Stomach (tissue), 9 donors: ENCODE results near the gene MAGI2. TPM values are rescaled to one million over a fixed set of nuclear protein-coding genes. Genes with fewer than 3 reads are reported as not detected.

Experiments used
- DNase-seq, 2 donors: peaks; one replicate each; pipeline versions ENCODE4 v3.0.0 to v3.0.0-alpha.2; 2013 to 2019
- H3K27ac ChIP-seq, 5 donors: fragments of 200-600 bp in 4 of 5; sonication (generic) in 4 of 5; one replicate each; pipeline ENCODE4 v1.5.1; 2013 to 2019; ENCODE audit warnings: mild to moderate bottlenecking in 1 of 5, moderate library complexity in 1 of 5
- H3K27me3 ChIP-seq, 3 donors: fragments of 200-600 bp; sonication (generic); one replicate each; pipeline ENCODE4 v1.5.1; 2017 to 2019; ENCODE audit warnings: mixed run types in 1 of 3
- H3K36me3 ChIP-seq, 4 donors: fragments of 200-600 bp; sonication (generic); 1 replicate in 3 of 4; 2 replicates in 1 of 4; pipeline ENCODE4 v1.5.1; 2016 to 2019
- H3K4me1 ChIP-seq, 4 donors: fragments of 200-600 bp; sonication (generic); one replicate each; pipeline ENCODE4 v1.5.1; 2016 to 2019
- H3K4me3 ChIP-seq, 4 donors: fragments of 200-600 bp; sonication (generic) in 3 of 4; one replicate each; pipeline ENCODE4 v1.5.1; 2016 to 2019; ENCODE audit warnings: mild to moderate bottlenecking in 1 of 4
- H3K9me3 ChIP-seq, 4 donors: fragments of 200-600 bp; sonication (generic); one replicate each; pipeline ENCODE4 v1.5.1; 2016 to 2019
- CTCF ChIP-seq, 7 experiments: fragments of 450-650 bp in 4 of 7; fragments of 200-600 bp in 3 of 7; sonication (generic) in 3 of 7; IDR thresholded peaks; one replicate each; pipeline ENCODE4 v1.5.1; 2016 to 2019; ENCODE audit warnings: antibody characterized with exemption in 7 of 7, control low read depth in 2 of 7, mild to moderate bottlenecking in 1 of 7
- EP300 ChIP-seq: sonication (generic); formaldehyde crosslinking; IDR thresholded peaks from one replicate; pipeline ENCODE4 v1.6.1; 2017; ENCODE audit warnings: antibody characterized with exemption
- POLR2A ChIP-seq, 4 donors: fragments of 450-650 bp; IDR thresholded peaks; one replicate each; pipeline ENCODE4 v1.6.1; 2016; ENCODE audit warnings: antibody characterized with exemption in 4 of 4, control low read depth in 2 of 4, mild to moderate bottlenecking in 1 of 4, moderate library complexity in 1 of 4
- POLR2AphosphoS5 ChIP-seq, 3 donors: sonication (generic); formaldehyde crosslinking; IDR thresholded peaks; one replicate each; pipeline ENCODE4 v1.6.1; 2016; ENCODE audit warnings: antibody characterized with exemption in 3 of 3
- WGBS, 5 donors: extraction: QIAGEN DNeasy Blood & Tissue Kit in 3 of 5; methylation state at CpG; one replicate each; pipeline versions ENCODE4 v1.1.5 to v1.1.7; 2013 to 2018; 5-methylcytosine and 5-hydroxymethylcytosine counted together
- intact Hi-C: fragments of 100-400 bp; cut with DNase I; formaldehyde crosslinking; loops from one replicate; pipeline ENCODE4 v1.15.1; 2023; ENCODE audit warnings: low total_unique reads
- polyA plus RNA-seq, 3 donors: library from polyadenylated mRNA; stranded (reverse); fragments of 200-250 nt; gene quantifications; one replicate each; pipeline ENCODE4 v1.2.3, GENCODE V29; 2013
- total RNA-seq, 5 donors: library from RNA; depleted of rRNA; stranded (reverse); fragments of >200 nt; gene quantifications; one replicate each; pipeline versions ENCODE4 v1.1.0 to v1.2.3, GENCODE V29; 2014 to 2016
- donor health status: healthy with polysubstance abuse.
- donor health status: Bipolar disorder and iron deficiency.
- donor health status: healthy.

MAGI2 gene
- total and polyA plus RNA-seq, 8 donors = 0.92 to 53.9 (median 5.8) TPM

GRCh38 chr7:78770422-78771410, 682.8 kb downstream of the MAGI2 start:
- peaks cover 0 to 7% (median 0%) of the 10 kb centered on the region in 3 donors for H3K27me3 ChIP-seq
- H3K9me3 ChIP-seq = no peaks in the 10 kb centered on the region
- TF ChIP-seq EP300 (no peak), POLR2AphosphoS5 (IDR thresholded peaks at IDR 0.05) (no peak), POLR2A (IDR thresholded peaks at IDR 0.05) (no peak), CTCF (IDR thresholded peaks at IDR 0.05) (no peak)
- no peak overlapping the region for H3K27ac ChIP-seq
- H3K4me3 ChIP-seq = peak overlapping the region; percentile 17 to 23 (median 18)
- WGBS, 5 donors = 3 to 8% (median 6%) methylated on average over 16 of the region's 16 CpGs
- H3K4me1 ChIP-seq = peaks cover 0 to 29% (median 15%) of the 10 kb centered on the region in 4 donors
- DNase-seq = peak in 1 of 2 donors; percentile 43
- H3K36me3 ChIP-seq = no peaks in the 10 kb centered on the region
- intact Hi-C loops = no loop called here

GRCh38 chr7:78769481-78770101, 683.9 kb downstream of the MAGI2 start:
- TF ChIP-seq POLR2AphosphoS5 (IDR thresholded peaks at IDR 0.05) (no peak), CTCF (IDR thresholded peaks at IDR 0.05) (no peak), EP300 (no peak), POLR2A (IDR thresholded peaks at IDR 0.05) (no peak)
- Histone ChIP-seq H3K27ac (no peak overlapping the region), H3K27me3 (peaks cover 0 to 7% (median 0%) of the 10 kb centered on the region in 3 donors), H3K36me3 (no peaks in the 10 kb centered on the region), H3K4me1 (peaks cover 0 to 29% (median 15%) of the 10 kb centered on the region in 4 donors), H3K4me3 (peak overlapping the region; percentile 23 to 33 (median 28)), H3K9me3 (no peaks in the 10 kb centered on the region)
- 5 to 9% (median 6%) methylated on average over 12 of the region's 12 CpGs for WGBS, 5 donors
- intact Hi-C loops = no loop called here
- peak in 1 of 2 donors; percentile 15 for DNase-seq

DNA sequence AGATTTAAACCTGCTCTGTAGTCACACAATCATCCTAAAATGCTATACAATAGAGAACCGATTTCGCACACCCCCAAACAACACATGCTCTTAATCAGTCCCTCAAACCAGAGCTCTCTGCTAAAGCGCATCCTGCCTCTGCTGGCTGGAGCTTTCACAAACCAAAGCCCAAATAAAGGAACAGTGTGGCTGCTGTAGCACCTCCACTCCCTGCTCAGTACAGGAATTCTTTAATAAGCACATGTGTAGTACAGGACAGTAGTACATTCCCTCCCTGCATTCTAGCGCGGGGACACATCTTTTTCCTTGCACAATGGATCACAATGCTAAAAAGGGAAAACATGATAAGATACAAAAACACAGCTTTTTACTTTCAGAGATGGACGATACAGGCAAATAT, 684.6 kb downstream of the MAGI2 start:
- no peaks in the 10 kb centered on the region for H3K36me3 ChIP-seq
- H3K27ac ChIP-seq = no peak overlapping the region
- peak overlapping the region; percentile 23 to 33 (median 28) for H3K4me3 ChIP-seq
- intact Hi-C loops = no loop called here
- TF ChIP-seq CTCF (IDR thresholded peaks at IDR 0.05) (no peak), POLR2AphosphoS5 (IDR thresholded peaks at IDR 0.05) (no peak), POLR2A (IDR thresholded peaks at IDR 0.05) (no peak), EP300 (no peak)
- DNase-seq = peak in 1 of 2 donors; percentile 16
- H3K4me1 ChIP-seq = peaks cover 0 to 29% (median 15%) of the 10 kb centered on the region in 4 donors
- peaks cover 0 to 7% (median 0%) of the 10 kb centered on the region in 3 donors for H3K27me3 ChIP-seq
- H3K9me3 ChIP-seq = no peaks in the 10 kb centered on the region
- 20 to 33% (median 29%) methylated on average over 6 of the region's 6 CpGs for WGBS, 5 donors

DNA sequence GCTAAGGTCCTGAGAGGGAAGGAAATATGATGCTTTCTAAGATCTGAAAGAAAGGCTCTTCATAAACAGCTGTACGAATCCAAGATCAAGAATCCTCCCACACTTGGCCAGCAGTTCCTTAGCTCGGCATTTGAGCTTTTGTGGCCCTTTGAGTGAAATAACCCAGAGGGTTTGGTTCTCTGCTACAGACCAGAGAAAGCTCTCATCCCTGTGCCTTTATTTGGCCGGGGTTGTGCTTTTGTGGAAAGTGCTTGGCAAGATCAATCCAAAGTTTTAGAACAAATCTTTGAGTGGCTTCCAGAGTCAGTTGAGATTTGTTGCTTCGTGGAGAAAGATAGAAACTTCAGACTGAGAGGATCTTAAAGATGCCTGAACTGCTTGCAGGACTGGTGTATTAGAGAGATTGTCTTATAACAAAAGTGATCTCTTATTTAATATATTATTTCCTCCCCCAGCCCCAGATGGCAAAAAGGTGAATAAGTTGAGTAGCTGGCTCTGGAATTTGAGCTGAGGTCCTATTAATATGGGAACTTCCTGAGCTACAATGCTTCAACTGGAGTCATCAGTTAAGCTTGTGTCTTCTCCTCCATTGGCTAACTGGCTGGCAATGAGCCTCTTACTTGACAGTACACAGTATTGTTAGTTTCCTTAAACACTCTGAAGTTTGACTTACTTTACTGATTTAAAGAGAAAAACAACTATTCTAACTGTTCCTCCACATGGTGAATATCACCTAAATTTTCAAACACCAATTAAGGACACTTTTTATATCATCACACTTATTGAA, 687.3 kb downstream of the MAGI2 start:
- no peak for DNase-seq
- intact Hi-C loops = no loop called here
- Histone ChIP-seq H3K27me3 (peaks cover 0 to 7% (median 0%) of the 10 kb centered on the region in 3 donors), H3K4me1 (peaks cover 0 to 24% (median 14%) of the 10 kb centered on the region in 4 donors), H3K9me3 (no peaks in the 10 kb centered on the region), H3K4me3 (no peak overlapping the region), H3K36me3 (no peaks in the 10 kb centered on the region), H3K27ac (no peak overlapping the region)
- 58 to 77% (median 61%) methylated on average over 4 of the region's 4 CpGs for WGBS, 5 donors
- no peak for TF ChIP-seq POLR2A (IDR thresholded peaks at IDR 0.05)
- TF ChIP-seq CTCF (IDR thresholded peaks at IDR 0.05) = no peak
- no peak for TF ChIP-seq EP300
- TF ChIP-seq POLR2AphosphoS5 (IDR thresholded peaks at IDR 0.05) = no peak
